Measurements from ENCODE around the gene DYNLT1. TPM values are rescaled to one million over a fixed set of nuclear protein-coding genes. Genes with fewer than 3 reads are reported as not detected.
"Not testable (repeated sequence)": the region's sequence is repeated elsewhere in the genome, so short reads cannot be mapped to it uniquely, and the experiment has no call there.

Gene DYNLT1
- total RNA-seq, 2 experiments from 2014 or later = 29.3 to 49.2 TPM

DNA sequence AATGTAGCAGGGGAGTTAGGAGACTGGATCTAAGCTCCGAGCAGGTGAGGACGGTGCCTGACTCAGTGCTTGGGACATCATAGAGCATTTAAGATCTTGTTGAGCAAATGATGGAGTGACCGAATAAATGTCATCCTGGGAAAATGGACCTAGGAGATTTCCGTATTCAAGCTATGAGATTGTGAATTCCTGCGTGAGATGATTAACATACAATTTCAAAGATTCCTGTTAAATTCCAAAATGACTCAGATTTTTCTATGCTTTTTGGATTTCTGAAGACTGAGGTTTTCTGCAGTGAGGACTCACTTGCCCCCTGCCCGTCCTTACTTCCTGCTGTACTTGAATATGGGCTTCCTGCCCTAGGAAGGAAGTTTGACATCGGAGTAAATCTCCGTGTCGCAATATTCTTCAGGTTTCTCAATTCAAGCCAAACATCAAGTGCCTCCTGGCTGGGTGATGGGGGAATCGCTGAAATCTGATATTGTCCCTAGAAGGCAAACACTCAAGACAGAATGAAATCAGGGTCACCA lies 10.5 kb upstream of the DYNLT1 start:
- intact Hi-C loops (cut with micrococcal nuclease; ENCODE audit: unreplicated experiment) = no loop called here
- H3K4me1 ChIP-seq (ENCODE audit: insufficient read depth, low read length, poor library complexity, severe bottlenecking) = no peaks in the 10 kb centered on the region
- H3K4me2 ChIP-seq (ENCODE audit: low read length) = no peak overlapping the region
- no peaks in the 10 kb centered on the region for H3K9me2 ChIP-seq (ENCODE audit: insufficient read depth, low read length)
- H3K27ac ChIP-seq (ENCODE audit: low read depth, low read length, poor library complexity, severe bottlenecking) = no peak overlapping the region
- H3K4me3 ChIP-seq (ENCODE audit: low read depth, low read length, poor library complexity, severe bottlenecking) = no peak overlapping the region
- no peaks in the 10 kb centered on the region for H3K9me3 ChIP-seq (ENCODE audit: low read length)
- H2AFZ ChIP-seq (ENCODE audit: low read length) = no peak overlapping the region
- H3K36me3 ChIP-seq (ENCODE audit: insufficient read depth, low read length) = no peaks in the 10 kb centered on the region
- no peaks in the 10 kb centered on the region for H3K79me2 ChIP-seq (ENCODE audit: insufficient read depth, low read depth, low read length)
- DNase-seq (ENCODE audit: low spot score) = no peak
- no peaks in the 10 kb centered on the region for H4K20me1 ChIP-seq (ENCODE audit: insufficient read depth, low read length)
- ChIA-PET CTCF (ENCODE audit: unreplicated experiment) (no interaction called here), POLR2A (interaction anchor here (0.8 kb wide), 1 partner anchor 9 kb away, joined by 3 read pairs; no protein-coding TSS in a partner anchor)
- no TSS peak for BruUV-seq (replicated peaks)
- TF ChIP-seq EZH2phosphoT487 (IDR thresholded peaks at IDR 0.05; ENCODE audit: borderline replicate concordance, low read depth, low read length) = no peak
- no peak for TF ChIP-seq CTCF (conservative IDR thresholded peaks at IDR 0.05; ENCODE audit: low read length)

- Histone ChIP-seq H3K9me2 (ENCODE audit: insufficient read depth, low read length) (no peaks in the 10 kb centered on the region), H2AFZ (ENCODE audit: low read length) (no peak overlapping the region), H3K36me3 (ENCODE audit: insufficient read depth, low read length) (no peaks in the 10 kb centered on the region), H3K4me3 (ENCODE audit: low read depth, low read length, poor library complexity, severe bottlenecking) (no peak overlapping the region), H3K4me1 (ENCODE audit: insufficient read depth, low read length, poor library complexity, severe bottlenecking) (peaks cover 4% of the 10 kb centered on the region), H3K9me3 (ENCODE audit: low read length) (no peaks in the 10 kb centered on the region), H4K20me1 (ENCODE audit: insufficient read depth, low read length) (no peaks in the 10 kb centered on the region), H3K79me2 (ENCODE audit: insufficient read depth, low read depth, low read length) (no peaks in the 10 kb centered on the region), H3K27ac (ENCODE audit: low read depth, low read length, poor library complexity, severe bottlenecking) (no peak overlapping the region), H3K4me2 (ENCODE audit: low read length) (no peak overlapping the region)
- intact Hi-C loops (cut with micrococcal nuclease; ENCODE audit: unreplicated experiment) = no loop called here
- TF ChIP-seq CTCF (conservative IDR thresholded peaks at IDR 0.05; ENCODE audit: low read length) (no peak), EZH2phosphoT487 (IDR thresholded peaks at IDR 0.05; ENCODE audit: borderline replicate concordance, low read depth, low read length) (no peak)
- POLR2A ChIA-PET = no interaction called here
- CTCF ChIA-PET (ENCODE audit: unreplicated experiment) = no interaction called here
- no peak for DNase-seq (ENCODE audit: low spot score)
- BruUV-seq (replicated peaks) = no TSS peak
Measured at GRCh38 chr6:158654498-158654897, 10.0 kb upstream of the DYNLT1 start.

GRCh38 chr6:158653577-158654354 lies 9.2 kb upstream of the DYNLT1 start:
- DNase-seq (ENCODE audit: low spot score) = no peak
- Histone ChIP-seq H4K20me1 (ENCODE audit: insufficient read depth, low read length) (no peaks in the 10 kb centered on the region), H3K79me2 (ENCODE audit: insufficient read depth, low read depth, low read length) (no peaks in the 10 kb centered on the region), H3K36me3 (ENCODE audit: insufficient read depth, low read length) (no peaks in the 10 kb centered on the region), H3K9me3 (ENCODE audit: low read length) (no peaks in the 10 kb centered on the region), H3K4me1 (ENCODE audit: insufficient read depth, low read length, poor library complexity, severe bottlenecking) (peaks cover 4% of the 10 kb centered on the region), H3K4me3 (ENCODE audit: low read depth, low read length, poor library complexity, severe bottlenecking) (no peak overlapping the region), H3K27ac (ENCODE audit: low read depth, low read length, poor library complexity, severe bottlenecking) (no peak overlapping the region), H3K9me2 (ENCODE audit: insufficient read depth, low read length) (no peaks in the 10 kb centered on the region), H2AFZ (ENCODE audit: low read length) (no peak overlapping the region), H3K4me2 (ENCODE audit: low read length) (no peak overlapping the region)
- TF ChIP-seq CTCF (conservative IDR thresholded peaks at IDR 0.05; ENCODE audit: low read length) = no peak
- TF ChIP-seq EZH2phosphoT487 (IDR thresholded peaks at IDR 0.05; ENCODE audit: borderline replicate concordance, low read depth, low read length) = no peak
- intact Hi-C loops (cut with micrococcal nuclease; ENCODE audit: unreplicated experiment) = no loop called here
- no TSS peak for BruUV-seq (replicated peaks)
- ChIA-PET CTCF (ENCODE audit: unreplicated experiment) (no interaction called here), POLR2A (no interaction called here)

DNA sequence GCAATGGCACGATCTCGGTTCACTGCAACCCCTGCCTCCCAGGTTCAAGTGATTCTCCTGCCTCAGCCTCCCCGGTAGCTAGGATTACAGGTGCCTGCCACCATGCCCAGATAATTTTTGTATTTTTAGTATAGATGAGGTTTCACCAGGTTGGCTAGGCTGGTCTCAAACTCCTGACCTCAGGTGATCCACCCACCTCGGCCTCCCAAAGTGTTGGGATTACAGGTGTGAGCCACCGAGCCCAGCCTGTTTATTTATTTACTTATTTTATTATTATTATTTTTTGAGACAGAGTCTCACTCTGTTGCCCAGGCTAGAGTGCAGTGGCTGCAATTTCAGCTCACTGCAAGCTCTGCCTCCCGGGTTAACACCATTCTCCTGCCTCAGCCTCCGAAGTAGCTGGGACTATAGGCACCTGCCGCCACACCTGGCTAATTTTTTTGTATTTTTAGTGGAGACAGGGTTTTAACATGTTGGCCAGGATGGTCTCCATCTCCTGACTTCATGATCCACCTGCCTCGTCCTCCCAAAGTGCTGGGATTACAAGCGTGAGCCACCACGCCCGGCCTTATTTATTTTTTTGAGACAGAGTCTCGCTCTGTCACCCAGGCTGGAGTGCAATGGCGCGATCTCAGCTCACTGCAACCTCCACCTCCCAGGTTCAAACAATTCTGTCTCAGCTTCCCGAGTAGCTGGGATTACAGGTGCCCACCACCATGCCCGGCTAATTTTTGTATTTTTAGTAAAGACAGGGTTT lies 7.6 kb upstream of the DYNLT1 start:
- H3K9me2 ChIP-seq (ENCODE audit: insufficient read depth, low read length); H3K36me3 ChIP-seq (ENCODE audit: insufficient read depth, low read length); H3K4me3 ChIP-seq (ENCODE audit: low read depth, low read length, poor library complexity, severe bottlenecking); H3K79me2 ChIP-seq (ENCODE audit: insufficient read depth, low read depth, low read length); H3K4me1 ChIP-seq (ENCODE audit: insufficient read depth, low read length, poor library complexity, severe bottlenecking); H3K9me3 ChIP-seq (ENCODE audit: low read length); H3K27ac ChIP-seq (ENCODE audit: low read depth, low read length, poor library complexity, severe bottlenecking); intact Hi-C loops (cut with micrococcal nuclease; ENCODE audit: unreplicated experiment); DNase-seq (ENCODE audit: low spot score); H2AFZ ChIP-seq (ENCODE audit: low read length); H4K20me1 ChIP-seq (ENCODE audit: insufficient read depth, low read length); CTCF ChIA-PET (ENCODE audit: unreplicated experiment); BruUV-seq (replicated peaks); H3K4me2 ChIP-seq (ENCODE audit: low read length): not testable (repeated sequence)
- POLR2A ChIA-PET = interaction anchor here (0.9 kb wide), 1 partner anchor 1469 kb away, joined by 3 read pairs; no protein-coding TSS in a partner anchor
